CD4-positive, alpha-beta T cell treated with Interleukin-1 beta for 1 hour (primary cell): ENCODE results near the gene TNRC6C.
A peak's percentile ranks its signal among the peaks of the same experiment; 100 is the strongest.
"Not testable (repeated sequence)": the region's sequence is repeated elsewhere in the genome, so short reads cannot be mapped to it uniquely, and the experiment has no call there.

ENCODE experiments used
- DNase-seq, 2 donors: peaks; one replicate each; pipeline ENCODE4 v3.0.0-alpha.2; 2020 to 2022

The TNRC6C gene

GRCh38 chr17:78114831-78115723 is 156.6 kb downstream of the TNRC6C start:
- no peak for DNase-seq

GRCh38 chr17:78115803-78116202 is 157.3 kb downstream of the TNRC6C start:
- DNase-seq = not testable (repeated sequence)

GRCh38 chr17:78116411-78116810 is 157.9 kb downstream of the TNRC6C start:
- no peak for DNase-seq

GRCh38 chr17:78117027-78117981 is 158.8 kb downstream of the TNRC6C start:
- no peak for DNase-seq

GRCh38 chr17:78118801-78119241 is 160.3 kb downstream of the TNRC6C start:
- DNase-seq = no peak

DNA sequence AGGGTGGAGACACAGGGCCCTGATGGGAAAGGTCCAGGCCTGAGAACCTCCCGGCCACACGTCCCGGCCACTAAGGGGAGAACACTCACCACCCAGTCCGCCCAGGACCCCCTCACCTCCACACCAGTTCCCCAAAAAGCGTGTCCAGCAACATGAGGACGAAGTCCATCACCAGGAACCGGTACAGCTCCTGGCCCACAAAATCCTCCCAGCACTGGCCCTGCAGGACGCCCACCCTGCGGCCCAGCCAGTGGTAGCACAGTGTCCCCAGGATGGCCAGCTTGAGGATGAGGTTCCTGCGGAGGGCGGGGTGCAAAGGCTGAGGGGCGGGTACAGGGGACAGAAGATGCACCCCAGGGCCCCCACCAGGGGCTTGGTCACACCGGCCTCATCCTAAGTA is 162.0 kb downstream of the TNRC6C start:
- DNase-seq = no peak

GRCh38 chr17:78120971-78121800 is 162.7 kb downstream of the TNRC6C start:
- DNase-seq = peak; percentile 51 to 76

- DNase-seq = no peak
Observed at GRCh38 chr17:78121801-78122215, 163.3 kb downstream of the TNRC6C start.

DNA sequence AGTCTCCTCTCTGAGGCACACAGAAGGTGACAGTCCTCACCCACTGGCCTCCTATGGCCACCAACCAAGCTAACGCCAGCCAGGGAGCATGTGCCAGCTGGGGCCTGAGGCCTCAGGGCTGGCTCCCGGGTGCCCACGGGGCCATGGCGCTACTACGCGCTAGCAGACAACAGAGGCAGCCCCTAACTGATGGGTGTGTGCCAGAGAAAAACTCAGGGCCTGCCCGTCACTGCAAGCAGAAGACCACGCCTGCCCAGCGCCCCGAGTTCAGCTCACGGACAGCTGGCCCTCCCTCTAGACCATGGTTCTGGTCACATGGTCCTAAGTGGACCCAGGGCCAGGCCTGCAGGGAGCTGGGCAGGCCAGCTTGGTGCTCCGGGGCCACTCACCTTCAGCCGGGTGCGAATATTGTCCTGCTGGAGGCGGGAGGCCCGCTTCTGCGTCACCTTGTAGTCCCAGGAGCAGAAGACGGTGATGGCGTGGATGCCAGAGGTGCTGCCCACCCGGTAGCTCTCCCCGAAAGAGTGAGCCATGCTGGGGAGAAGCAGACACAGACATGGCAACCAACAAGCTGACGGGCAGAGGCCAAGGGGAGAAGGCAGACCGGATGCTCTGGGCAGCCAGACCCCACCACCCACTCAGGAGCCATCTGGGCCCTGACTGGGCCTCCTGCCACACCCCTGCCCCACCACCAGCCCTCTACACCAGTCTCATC is 163.9 kb downstream of the TNRC6C start:
- no peak for DNase-seq

DNA sequence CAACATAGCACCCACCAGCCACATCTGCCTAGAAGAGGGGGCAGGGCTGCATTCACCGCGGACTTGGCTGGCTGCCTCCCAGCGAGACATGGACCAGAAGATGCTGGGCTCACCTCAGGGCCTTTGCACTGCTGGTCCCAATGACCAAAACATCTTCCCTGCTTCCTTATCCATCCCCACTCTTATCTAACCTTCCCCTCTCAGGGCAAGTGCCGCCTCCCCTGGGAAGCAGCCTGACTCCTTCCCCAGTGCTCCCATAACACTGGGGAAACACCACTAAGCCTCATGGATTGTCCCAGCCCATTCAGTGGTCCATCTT is 164.4 kb downstream of the TNRC6C start:
- peak in 1 of 2 donors; percentile 32 for DNase-seq

DNA sequence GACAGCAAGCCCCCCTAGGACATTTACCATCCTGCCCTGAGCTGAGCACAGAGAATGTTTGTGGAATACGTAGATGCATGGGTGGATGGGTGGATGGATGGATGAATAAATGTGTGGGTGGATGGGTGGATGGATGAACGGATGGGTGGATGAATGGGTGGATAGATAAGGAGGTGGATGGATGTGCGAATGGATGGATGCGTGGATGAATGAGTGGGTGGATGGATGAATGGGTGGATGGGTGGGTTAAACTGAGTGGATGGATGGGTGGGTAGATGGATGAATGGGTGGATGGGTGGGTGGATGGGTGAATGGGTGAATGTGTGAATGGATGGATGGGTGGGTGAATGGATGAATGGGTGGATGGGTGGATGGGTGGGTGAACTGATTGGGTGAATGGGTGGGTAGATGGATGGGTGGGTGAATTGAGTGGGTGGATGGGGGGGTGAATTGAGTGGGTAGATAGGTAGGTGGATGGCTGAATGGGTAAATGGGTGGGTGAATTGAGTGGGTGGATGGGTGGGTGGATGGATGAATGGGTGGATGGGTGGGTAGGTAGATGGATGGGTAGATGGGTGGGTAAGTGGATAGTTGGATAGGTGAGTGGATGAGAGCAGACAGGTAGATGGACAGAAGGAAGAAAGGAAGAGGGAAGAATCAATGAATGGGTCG is 164.9 kb downstream of the TNRC6C start:
- DNase-seq = no peak

DNA sequence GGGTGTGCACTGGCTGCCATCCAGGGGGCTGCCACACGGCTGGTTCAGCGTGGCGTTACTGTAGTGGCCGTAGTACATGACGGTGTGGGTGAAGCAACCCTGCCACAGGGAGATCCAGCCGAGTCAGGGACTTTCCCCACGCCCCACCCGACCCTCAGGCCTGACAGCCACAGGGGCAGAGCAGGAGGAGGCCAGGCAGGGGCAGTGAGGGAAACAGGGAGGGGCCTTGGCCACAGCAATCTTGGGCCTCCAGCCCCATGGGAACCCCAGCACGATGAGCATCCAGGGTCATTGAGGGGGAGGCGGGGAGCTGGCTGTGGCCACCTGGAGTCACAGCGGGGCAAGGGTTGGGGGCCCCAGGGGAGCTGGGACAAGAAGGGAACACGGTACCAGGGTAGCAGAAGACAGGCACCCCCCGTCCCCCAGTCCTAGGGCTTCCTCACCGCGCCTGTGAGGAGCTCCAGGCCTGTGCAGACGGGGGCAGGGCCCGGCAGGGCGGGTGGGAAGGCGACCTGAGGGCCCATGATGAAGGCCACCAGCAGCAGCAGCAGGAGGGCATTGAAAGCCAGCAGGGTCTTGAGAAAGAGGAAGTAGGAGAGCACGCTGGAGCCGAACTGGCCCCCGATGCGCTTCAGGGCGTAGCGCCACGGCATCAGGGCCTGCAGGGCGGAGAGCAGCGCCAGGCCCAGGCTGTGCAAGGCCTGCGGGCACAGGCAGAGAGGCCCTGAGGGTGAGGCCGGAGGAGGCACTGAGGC is 165.8 kb downstream of the TNRC6C start:
- DNase-seq = peak; percentile 27 to 71

- DNase-seq = no peak
Observed at GRCh38 chr17:78124836-78125137, 166.3 kb downstream of the TNRC6C start.

GRCh38 chr17:78125138-78125913 is 166.8 kb downstream of the TNRC6C start:
- DNase-seq = no peak

DNA sequence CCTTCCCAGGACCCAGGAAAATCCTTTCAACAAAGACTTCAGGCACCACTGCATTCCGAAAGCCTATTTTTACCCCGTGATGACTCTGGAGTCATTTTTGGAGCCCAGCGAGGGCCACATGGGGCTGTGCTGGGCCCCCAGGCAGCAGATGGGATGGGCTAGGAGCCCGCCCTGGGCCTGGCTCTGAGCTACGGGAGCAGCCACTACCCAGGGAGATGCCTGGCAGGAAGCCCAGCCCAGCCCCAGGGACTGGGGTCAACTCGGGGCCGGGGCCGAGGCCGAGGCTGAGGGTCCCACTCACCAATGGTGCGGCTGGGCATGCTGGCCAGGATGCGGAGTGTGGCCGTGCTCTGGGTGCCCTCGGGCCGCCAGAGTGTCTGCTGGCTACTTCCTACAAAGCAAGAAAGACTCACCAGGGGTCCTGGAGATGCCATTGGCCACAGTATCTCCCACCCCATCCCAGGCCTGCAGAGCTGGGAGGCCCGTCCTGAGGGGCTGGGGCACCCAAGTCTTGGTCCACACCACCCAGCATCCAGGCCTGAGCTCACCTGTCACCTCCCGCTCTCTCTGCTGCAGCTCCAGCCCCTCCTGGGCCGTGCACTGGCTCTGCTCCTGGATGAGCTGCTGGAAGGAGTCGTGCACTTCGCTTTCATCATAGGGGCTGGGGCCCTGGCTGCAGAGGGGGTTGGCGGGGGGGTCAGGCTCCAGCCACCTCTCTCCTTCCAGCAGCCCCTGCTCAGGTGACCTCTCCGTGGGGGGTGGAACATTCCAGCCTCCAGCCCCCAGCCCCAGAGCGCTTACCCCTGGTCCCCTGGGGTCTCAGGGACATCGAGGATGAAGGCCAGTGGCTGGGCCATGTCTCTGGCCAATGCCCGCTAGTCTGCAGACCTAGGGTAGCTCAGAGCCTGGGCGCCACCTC is 167.7 kb downstream of the TNRC6C start:
- DNase-seq = no peak

DNA sequence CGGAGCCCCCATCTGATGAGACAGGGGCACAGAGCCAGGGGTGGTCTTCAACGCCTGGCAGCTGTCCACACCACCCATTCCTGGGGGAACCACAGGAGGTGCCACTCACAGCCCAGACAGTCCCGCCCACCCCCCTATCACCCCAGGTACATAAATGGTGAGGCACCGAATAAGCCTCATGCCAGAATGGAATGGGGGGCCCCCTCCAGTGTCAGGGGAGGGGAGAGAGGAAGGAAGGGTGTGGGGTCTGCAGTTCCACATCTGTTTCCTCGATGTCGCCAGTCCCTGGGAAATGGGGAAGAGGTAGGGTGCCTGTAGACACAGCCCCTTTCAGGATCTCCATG is 168.4 kb downstream of the TNRC6C start:
- no peak for DNase-seq

DNA sequence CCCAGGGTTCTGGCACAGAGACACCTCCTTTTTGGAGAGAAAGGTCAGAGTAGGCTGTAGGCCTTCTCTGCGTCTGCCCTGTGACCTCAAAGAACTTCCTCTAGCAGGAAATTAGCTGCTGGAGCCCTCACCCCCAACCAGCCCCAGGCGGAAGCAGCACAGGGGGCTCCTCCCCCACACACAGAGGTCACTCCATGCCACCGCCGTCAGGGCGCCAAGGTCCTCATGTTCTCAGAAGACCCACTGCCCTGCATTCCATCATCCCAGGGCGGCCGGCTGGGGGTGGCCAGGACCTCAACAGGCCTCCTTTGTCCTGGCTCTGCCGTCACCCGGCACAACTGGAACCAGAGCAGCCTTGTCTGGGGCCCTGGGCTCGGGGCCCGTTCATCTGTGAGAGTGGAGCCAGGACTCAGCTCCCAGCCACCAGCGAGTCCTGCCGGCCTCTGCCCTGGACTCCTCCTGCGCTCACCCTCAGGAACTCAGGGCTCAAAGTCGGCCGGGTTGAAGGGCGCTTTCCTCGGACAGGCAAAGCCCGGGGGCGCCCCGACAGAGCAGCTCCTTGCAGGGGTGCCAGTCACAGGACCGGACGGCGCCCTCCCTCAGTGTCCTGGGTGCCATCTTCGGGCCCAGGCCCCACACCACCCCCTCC is 168.9 kb downstream of the TNRC6C start:
- DNase-seq = peak; percentile 73 to 78

DNA sequence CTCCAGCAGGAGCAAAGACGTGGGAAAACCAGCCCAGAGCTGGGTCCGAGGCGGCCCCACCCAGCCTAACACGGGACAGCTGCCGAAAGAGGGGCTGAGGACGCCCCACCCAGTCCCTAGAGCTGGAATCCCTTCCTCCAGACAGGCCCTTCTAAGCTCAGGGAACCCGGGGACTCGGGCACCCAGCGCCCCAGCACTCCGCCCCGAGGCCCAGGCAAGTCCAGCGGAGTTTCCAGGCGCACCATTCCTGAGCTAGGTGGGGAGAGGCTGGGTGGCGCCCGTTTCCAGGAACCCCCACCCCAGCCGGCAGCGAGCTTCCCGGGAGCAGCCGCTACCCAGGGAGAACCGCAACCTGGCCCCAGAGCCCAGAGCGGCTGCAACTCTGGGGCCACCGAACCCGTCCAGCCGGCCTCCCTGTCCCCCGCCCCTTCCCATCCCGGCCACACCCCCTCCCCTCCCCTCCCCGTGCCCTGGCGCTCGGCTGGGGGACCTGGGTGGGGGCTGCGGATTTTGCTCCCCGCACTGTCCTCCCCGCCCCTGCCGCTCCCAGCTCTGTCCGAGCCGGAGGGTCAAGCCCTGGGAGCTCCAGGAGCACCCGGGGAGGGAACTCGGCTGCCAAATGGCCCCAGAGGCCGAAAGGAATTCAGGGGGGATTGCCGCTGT is 169.5 kb downstream of the TNRC6C start:
- no peak for DNase-seq
